ENCODE data around the gene CES4A. TPM values are rescaled to one million over a fixed set of nuclear protein-coding genes. Genes with fewer than 3 reads are reported as not detected.

The CES4A gene
- total and polyA plus RNA-seq, 2 of the 13 experiments (the other 11 are each of a cell fraction or from before 2014, with no cell fraction given): 0.09 to 0.17 TPM

DNA sequence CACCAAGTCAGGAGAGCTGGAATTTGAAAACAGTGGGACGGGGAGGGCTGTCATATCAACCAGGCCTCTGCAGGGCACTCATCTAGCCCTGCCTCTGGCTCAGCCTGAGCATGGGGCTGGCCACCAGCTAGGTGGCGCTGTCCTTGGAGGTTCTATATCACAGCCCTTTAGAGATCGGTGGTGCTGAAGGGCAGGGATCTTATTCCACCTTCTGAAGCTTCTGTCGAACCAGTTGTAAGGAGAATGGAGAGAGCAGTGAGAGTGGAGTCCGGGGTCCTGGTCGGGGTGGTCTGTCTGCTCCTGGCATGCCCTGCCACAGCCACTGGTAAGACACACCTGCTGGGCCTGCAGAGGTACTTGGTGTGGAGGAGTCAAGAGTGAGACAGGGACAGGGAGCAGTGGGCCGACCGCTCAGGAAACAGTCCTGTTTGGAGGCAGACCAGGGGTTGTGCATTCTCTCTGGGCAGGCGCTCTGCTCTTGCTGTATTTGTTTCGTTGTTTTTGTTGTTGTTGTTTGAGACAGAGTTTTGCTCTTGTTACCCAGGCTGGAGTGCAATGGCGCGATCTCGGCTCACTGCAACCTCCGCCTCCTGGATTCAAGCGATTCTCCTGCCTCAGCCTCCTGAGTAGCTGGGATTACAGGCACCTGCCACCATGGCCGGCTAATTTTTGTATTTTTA is 27.2 kb upstream of the CES4A start, which contains the start of gene CES3 (continued):
- TF ChIP-seq STAT6 (CRISPR knock-in tag; IDR thresholded peaks at IDR 0.05; ENCODE audit: borderline replicate concordance) (0 out of 2 replicates have a peak, but pooled peaks have one; percentile 53), FOXK1 (CRISPR knock-in tag; IDR thresholded peaks at IDR 0.05; ENCODE audit: borderline replicate concordance, low read depth) (no peak), FOXA3 (CRISPR knock-in tag; IDR thresholded peaks at IDR 0.05) (no peak), NONO (IDR thresholded peaks at IDR 0.05) (no peak), NONO (CRISPR knock-in tag; conservative IDR thresholded peaks at IDR 0.05) (peak; percentile 82), AHR (CRISPR knock-in tag; IDR thresholded peaks at IDR 0.05) (peak; percentile 60; the same call in 1 of the 2 replicates), PHF8 (CRISPR knock-in tag; IDR thresholded peaks at IDR 0.05) (peak; percentile 78)
- TF ChIP-seq, protein P1, sequence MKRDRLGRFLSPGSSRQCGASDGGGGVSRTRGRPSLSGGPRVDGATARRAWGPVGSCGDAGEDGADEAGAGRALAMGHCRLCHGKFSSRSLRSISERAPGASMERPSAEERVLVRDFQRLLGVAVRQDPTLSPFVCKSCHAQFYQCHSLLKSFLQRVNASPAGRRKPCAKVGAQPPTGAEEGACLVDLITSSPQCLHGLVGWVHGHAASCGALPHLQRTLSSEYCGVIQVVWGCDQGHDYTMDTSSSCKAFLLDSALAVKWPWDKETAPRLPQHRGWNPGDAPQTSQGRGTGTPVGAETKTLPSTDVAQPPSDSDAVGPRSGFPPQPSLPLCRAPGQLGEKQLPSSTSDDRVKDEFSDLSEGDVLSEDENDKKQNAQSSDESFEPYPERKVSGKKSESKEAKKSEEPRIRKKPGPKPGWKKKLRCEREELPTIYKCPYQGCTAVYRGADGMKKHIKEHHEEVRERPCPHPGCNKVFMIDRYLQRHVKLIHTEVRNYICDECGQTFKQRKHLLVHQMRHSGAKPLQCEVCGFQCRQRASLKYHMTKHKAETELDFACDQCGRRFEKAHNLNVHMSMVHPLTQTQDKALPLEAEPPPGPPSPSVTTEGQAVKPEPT (CRISPR knock-in tag; IDR thresholded peaks at IDR 0.05; ENCODE audit: low read depth): no peak
